A549 (cell line): Measurements from ENCODE around the gene C2CD4C. TPM values are rescaled to one million over a fixed set of nuclear protein-coding genes. Genes with fewer than 3 reads are reported as not detected.

Experiments used
- ATAC-seq, 2 experiments: fragments of 200-7000 bp in 1 of 2; fragments of >200 bp in 1 of 2; cut with Nextera tagmentation in 1 of 2; cut with Tn5 transposase in 1 of 2; 3 replicates each; pipeline versions ENCODE4 v1.8.0 to v1.9.1; 2018 to 2020; ENCODE audit warnings: mild to moderate bottlenecking in 1 of 2, moderate library complexity in 1 of 2
- CTCF ChIA-PET: fragments of 300-600 bp; sonication (Branson Sonifier 250); formaldehyde crosslinking; extraction: SDS; loops from one replicate; lab custom pipeline; 2021; ENCODE audit warnings: antibody characterized with exemption, inconsistent platforms; lab: Yijun Ruan, JAX
- POLR2A ChIA-PET: fragments of 350-600 bp; formaldehyde crosslinking; extraction: SDS; loops from one replicate; lab custom pipeline; 2021; ENCODE audit warnings: antibody characterized with exemption, inconsistent platforms; lab: Yijun Ruan, JAX
- DNase-seq, 2 experiments: peaks; one replicate each; pipeline versions ENCODE4 v3.0.0 to v3.0.0-alpha.2; 2011 to 2016; ENCODE audit warnings: low read depth in 1 of 2, low spot score in 1 of 2
- FAIRE-seq: peaks from 2 replicates; lab custom pipeline; 2011; peaks lifted over from hg19 to GRCh38; lab: Jason Lieb, UNC
- H3K27ac ChIP-seq, 2 experiments: fragments of >200 bp; sonication (Bioruptor Twin); formaldehyde crosslinking; 3 replicates each; pipeline ENCODE4 v1.5.1; 2016 to 2017
- H3K4me1 ChIP-seq: fragments of >200 bp; sonication (Bioruptor Twin); formaldehyde crosslinking; 3 replicates; pipeline ENCODE4 v1.6.1; 2016
- H3K4me2 ChIP-seq: fragments of >200 bp; sonication (Bioruptor Twin); formaldehyde crosslinking; 3 replicates; pipeline ENCODE4 v1.6.1; 2016
- H3K4me3 ChIP-seq: fragments of >200 bp; sonication (Bioruptor Twin); formaldehyde crosslinking; 3 replicates; pipeline ENCODE4 v1.5.1; 2016
- H3K9me3 ChIP-seq: fragments of >200 bp; sonication (Bioruptor Twin); formaldehyde crosslinking; 3 replicates; pipeline ENCODE4 v1.6.1; 2016
- BHLHE40 ChIP-seq: IDR thresholded peaks from 2 replicates; pipeline ENCODE4 v1.6.1; 2012; ENCODE audit warnings: low read depth, low read length, inconsistent platforms
- CBX8 ChIP-seq: fragments of 200-600 bp; sonication (generic); IDR thresholded peaks from 2 replicates; pipeline ENCODE4 v1.6.1; 2016
- CHD4 ChIP-seq: fragments of 200-600 bp; sonication (generic); IDR thresholded peaks from 2 replicates; pipeline ENCODE4 v1.6.1; 2016; ENCODE audit warnings: antibody characterized with exemption, mild to moderate bottlenecking, borderline replicate concordance
- CTCF ChIP-seq: fragments of >200 bp; sonication (Bioruptor Twin); formaldehyde crosslinking; IDR thresholded peaks from 3 replicates; pipeline ENCODE4 v1.5.1; 2016
- E2F6 ChIP-seq: IDR thresholded peaks from 2 replicates; pipeline ENCODE4 v1.6.1; 2012; ENCODE audit warnings: low read depth, borderline replicate concordance
- FOSL2 ChIP-seq, 2 experiments: fragments of 450-650 bp in 1 of 2; fragments of >200 bp in 1 of 2; sonication (Bioruptor Twin) in 1 of 2; formaldehyde crosslinking; IDR thresholded peaks; 2 replicates each; pipeline versions ENCODE4 v1.5.0 to v1.6.1; 2016 to 2020; ENCODE audit warnings: mild to moderate bottlenecking in 1 of 2, moderate library complexity in 1 of 2
- GATA3 ChIP-seq: IDR thresholded peaks from 2 replicates; pipeline ENCODE4 v1.6.1; 2012; ENCODE audit warnings: borderline replicate concordance
- HDAC2 ChIP-seq: fragments of 200-600 bp; sonication (generic); IDR thresholded peaks from 2 replicates; pipeline ENCODE4 v1.6.1; 2016
- HOXA7 ChIP-seq: fragments of 250-450 bp; sonication (Bioruptor Pico); IDR thresholded peaks from 2 replicates; pipeline ENCODE4 v1.5.0; 2020; ENCODE audit warnings: mild to moderate bottlenecking, moderate library complexity
- HOXB13 ChIP-seq: fragments of 250-450 bp; sonication (Bioruptor Pico); IDR thresholded peaks from 2 replicates; pipeline ENCODE4 v1.5.0; 2020; ENCODE audit warnings: low read depth, mild to moderate bottlenecking, moderate library complexity
- HOXB5 ChIP-seq: fragments of 250-450 bp; sonication (Bioruptor Pico); IDR thresholded peaks from 2 replicates; pipeline ENCODE4 v1.5.0; 2020; ENCODE audit warnings: mild to moderate bottlenecking, moderate library complexity
- JUN ChIP-seq, 2 experiments: fragments of >200 bp; sonication (Bioruptor Twin); formaldehyde crosslinking; IDR thresholded peaks; 2 replicates in 1 of 2; 3 replicates in 1 of 2; pipeline ENCODE4 v1.6.1; 2016 to 2017
- NPAS2 ChIP-seq: fragments of 250-450 bp; sonication (Bioruptor Pico); IDR thresholded peaks from 2 replicates; pipeline ENCODE4 v1.8.0; 2022; ENCODE audit warnings: mild to moderate bottlenecking, moderate library complexity, borderline replicate concordance
- PHF8 ChIP-seq: fragments of 200-600 bp; sonication (generic); IDR thresholded peaks from 2 replicates; pipeline ENCODE4 v1.6.1; 2016; ENCODE audit warnings: low read depth, mild to moderate bottlenecking, antibody characterized with exemption, moderate library complexity, borderline replicate concordance
- RAD21 ChIP-seq, 2 experiments: fragments of >200 bp in 1 of 2; sonication (Bioruptor Twin) in 1 of 2; formaldehyde crosslinking in 1 of 2; IDR thresholded peaks in 1 of 2; conservative IDR thresholded peaks in 1 of 2; 2 replicates in 1 of 2; 3 replicates in 1 of 2; pipeline ENCODE4 v1.6.1; 2012 to 2018; ENCODE audit warnings: inconsistent platforms in 1 of 2
- RFX5 ChIP-seq: fragments of 450-650 bp; IDR thresholded peaks from 2 replicates; pipeline ENCODE4 v1.7.1; 2014; ENCODE audit warnings: antibody characterized with exemption, mild to moderate bottlenecking, moderate library complexity
- USF2 ChIP-seq: fragments of 450-650 bp; IDR thresholded peaks from 2 replicates; pipeline ENCODE4 v1.6.1; 2014; ENCODE audit warnings: antibody characterized with exemption
- ZNF302 ChIP-seq: fragments of 250-450 bp; sonication (Bioruptor Pico); IDR thresholded peaks from 2 replicates; pipeline ENCODE4 v1.9.0; 2021; ENCODE audit warnings: inconsistent platforms, mild to moderate bottlenecking, moderate library complexity
- WGBS: methylation state at CpG from one replicate; pipeline ENCODE4 v1.1.6; 2017; ENCODE audit errors: missing lambda C conversion rate; 5-methylcytosine and 5-hydroxymethylcytosine counted together
- polyA plus RNA-seq, 4 experiments: library from polyadenylated mRNA; depleted of rRNA in 3 of 4; stranded (reverse); fragments of >200 nt; fragmentation: RNase III in 1 of 4; extraction: RNeasy Plus Mini Kit Qiagen cat#74134 plus additional on column Dnase treatment in 1 of 4; gene quantifications; 2 replicates in 3 of 4; 3 replicates in 1 of 4; pipeline ENCODE4 v1.2.3, GENCODE V29; 2011 to 2017

Gene C2CD4C
- polyA plus RNA-seq, 2 of the 4 experiments (the other 2 are of a cell fraction) = 0.21 to 0.71 TPM

GRCh38 chr19:370641-371330, 38.2 kb downstream of the C2CD4C start:
- H3K27ac ChIP-seq = no peak overlapping the region
- ATAC-seq (no peak), DNase-seq (no peak), FAIRE-seq (no peak)
- H3K4me2 ChIP-seq = no peak overlapping the region
- H3K4me1 ChIP-seq = no peaks in the 10 kb centered on the region
- WGBS = 78% methylated on average over 36 of the region's 43 CpGs
- no peak overlapping the region for H3K4me3 ChIP-seq
- POLR2A ChIA-PET = no interaction called here
- no peaks in the 10 kb centered on the region for H3K9me3 ChIP-seq
- CTCF ChIA-PET = interaction anchor here (1.0 to 1.1 kb wide), 2 partner anchors 13 to 39 kb away, joined by 3 read pairs; partner anchors contain the start of gene C2CD4C
- TF ChIP-seq HOXB13 (CRISPR knock-in tag) (no peak), USF2 (no peak), HDAC2 (no peak), HOXA7 (CRISPR knock-in tag) (no peak), RFX5 (no peak), CBX8 (no peak), BHLHE40 (no peak), ZNF302 (no peak), GATA3 (no peak), CTCF (no peak), E2F6 (no peak), HOXB5 (CRISPR knock-in tag) (no peak)
- TF ChIP-seq, all 56 proteins: peak for 0

GRCh38 chr19:369876-370275, 39.1 kb downstream of the C2CD4C start:
- ChIA-PET CTCF (no interaction called here), POLR2A (no interaction called here)
- FAIRE-seq (no peak), DNase-seq (no peak), ATAC-seq (no peak)
- no peaks in the 10 kb centered on the region for H3K9me3 ChIP-seq
- H3K4me1 ChIP-seq = no peaks in the 10 kb centered on the region
- no peak overlapping the region for H3K4me2 ChIP-seq
- H3K27ac ChIP-seq = no peak overlapping the region
- TF ChIP-seq RAD21 (conservative IDR thresholded peaks at IDR 0.05 in 1 of 2, IDR thresholded peaks at IDR 0.05 in 1 of 2) (no peak), HOXB5 (CRISPR knock-in tag) (no peak), ZNF302 (no peak), CHD4 (no peak), JUN (IDR thresholded peaks at IDR 0.05) (no peak), FOSL2 (IDR thresholded peaks at IDR 0.05) (no peak), FOSL2 (CRISPR knock-in tag; IDR thresholded peaks at IDR 0.05) (no peak), HDAC2 (no peak), PHF8 (no peak), NPAS2 (CRISPR knock-in tag) (no peak), CTCF (no peak)
- no peak overlapping the region for H3K4me3 ChIP-seq
- 86% methylated on average over 10 of the region's 14 CpGs for WGBS
